Peyer's patch (tissue), 4 donors: ENCODE results near the gene INPP5J.

ENCODE experiments used
- CTCF ChIP-seq, 6 experiments: fragments of 450-650 bp in 4 of 6; fragments of 200-600 bp in 2 of 6; sonication (generic) in 1 of 6; IDR thresholded peaks; one replicate each; pipeline ENCODE4 v1.5.1; 2017 to 2019; ENCODE audit warnings: antibody characterized with exemption in 6 of 6, mild to moderate bottlenecking in 3 of 6, moderate library complexity in 1 of 6
- POLR2A ChIP-seq, 2 donors: fragments of 450-650 bp; IDR thresholded peaks; one replicate each; pipeline ENCODE4 v1.5.1; 2017; ENCODE audit warnings: antibody characterized with exemption in 2 of 2, mild to moderate bottlenecking in 2 of 2, moderate library complexity in 2 of 2

DNA sequence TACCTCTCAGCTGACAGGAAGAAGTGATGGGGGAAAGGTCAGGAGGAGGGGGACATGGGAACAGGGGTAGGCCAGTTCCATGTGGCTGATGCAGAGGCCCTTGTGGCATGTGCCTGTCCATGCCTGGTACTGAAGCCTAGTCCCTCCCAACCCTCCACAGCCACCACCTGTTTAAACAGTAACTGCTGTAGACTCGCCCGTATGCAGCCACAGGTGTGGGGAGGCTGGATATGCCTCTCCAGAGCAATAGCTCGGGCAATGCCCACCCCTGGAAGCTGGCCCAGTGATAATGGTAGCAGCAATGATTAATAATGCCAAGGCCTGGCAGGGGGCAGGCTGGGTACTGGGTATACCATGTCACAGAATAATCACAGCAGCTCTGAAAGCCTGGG lies 39.4 kb upstream of the INPP5J start:
- no peak for TF ChIP-seq CTCF (IDR thresholded peaks at IDR 0.05)
- peak in 1 of 2 donors; percentile 36 for TF ChIP-seq POLR2A (IDR thresholded peaks at IDR 0.05)
